H9 (cell line): ENCODE measurements around the gene SLC16A3. TPM values are rescaled to one million over a fixed set of nuclear protein-coding genes. Genes with fewer than 3 reads are reported as not detected.

ENCODE experiments used
- DNase-seq: peaks from one replicate; pipeline ENCODE4 v3.0.0-alpha.2; 2017
- H2AFZ ChIP-seq: one replicate; pipeline ENCODE4 v1.6.1; 2013; ENCODE audit warnings: mild to moderate bottlenecking, low read length, control low read depth, moderate library complexity
- H2AK5ac ChIP-seq: 2 replicates; pipeline ENCODE4 v1.6.1; 2013; ENCODE audit warnings: low read length, control low read depth, mixed read lengths; ENCODE audit not compliant: insufficient read length
- H2BK120ac ChIP-seq: one replicate; pipeline ENCODE4 v1.6.1; 2013; ENCODE audit warnings: low read depth, mild to moderate bottlenecking, low read length, control low read depth, inconsistent platforms; ENCODE audit not compliant: poor library complexity, severe bottlenecking
- H2BK12ac ChIP-seq: 2 replicates; pipeline ENCODE4 v1.6.1; 2013; ENCODE audit warnings: low read length, control low read depth, mixed read lengths, low read depth; ENCODE audit not compliant: insufficient read length
- H2BK15ac ChIP-seq: 2 replicates; pipeline ENCODE4 v1.6.1; 2013; ENCODE audit warnings: low read depth, low read length, control low read depth
- H2BK20ac ChIP-seq: one replicate; pipeline ENCODE4 v1.6.1; 2013; ENCODE audit warnings: low read depth, mild to moderate bottlenecking, low read length, control low read depth, inconsistent platforms; ENCODE audit not compliant: poor library complexity, severe bottlenecking
- H2BK5ac ChIP-seq: 2 replicates; pipeline ENCODE4 v1.6.1; 2013; ENCODE audit warnings: low read length, control low read depth, mixed read lengths; ENCODE audit not compliant: insufficient read length
- H3K14ac ChIP-seq: 2 replicates; pipeline ENCODE4 v1.6.1; 2013; ENCODE audit warnings: low read length, control low read depth; ENCODE audit not compliant: insufficient read depth
- H3K18ac ChIP-seq: 2 replicates; pipeline ENCODE4 v1.6.1; 2013; ENCODE audit warnings: low read depth, mild to moderate bottlenecking, mixed read lengths, low read length, control low read depth; ENCODE audit not compliant: insufficient read length
- H3K23ac ChIP-seq: 2 replicates; pipeline ENCODE4 v1.6.1; 2013; ENCODE audit warnings: low read length, control low read depth, mixed read lengths, low read depth; ENCODE audit not compliant: insufficient read length
- H3K23me2 ChIP-seq: 2 replicates; pipeline ENCODE4 v1.6.1; 2013; ENCODE audit warnings: low read depth, mild to moderate bottlenecking, mixed read lengths, low read length, control low read depth; ENCODE audit not compliant: insufficient read length, poor library complexity, severe bottlenecking
- H3K27ac ChIP-seq: 2 replicates; pipeline ENCODE4 v1.5.1; 2013; ENCODE audit warnings: low read length, control low read depth, mixed read lengths, low read depth; ENCODE audit not compliant: insufficient read length
- H3K27me3 ChIP-seq: 2 replicates; pipeline ENCODE4 v1.6.1; 2013; ENCODE audit warnings: low read length, control low read depth, inconsistent platforms; ENCODE audit not compliant: insufficient read depth
- H3K4ac ChIP-seq: 2 replicates; pipeline ENCODE4 v1.6.1; 2013; ENCODE audit warnings: low read depth, mild to moderate bottlenecking, control low read depth, inconsistent platforms, low read length, moderate library complexity
- H3K4me1 ChIP-seq: 2 replicates; pipeline ENCODE4 v1.6.1; 2013; ENCODE audit warnings: low read length, control low read depth, inconsistent platforms; ENCODE audit not compliant: insufficient read depth
- H3K4me2 ChIP-seq: 2 replicates; pipeline ENCODE4 v1.6.1; 2013; ENCODE audit warnings: low read length, control low read depth, mixed read lengths; ENCODE audit not compliant: insufficient read length, insufficient read depth
- H3K56ac ChIP-seq: 2 replicates; pipeline ENCODE4 v1.6.1; 2013; ENCODE audit warnings: low read depth, mild to moderate bottlenecking, mixed read lengths, low read length, control low read depth; ENCODE audit not compliant: insufficient read length
- H3K79me1 ChIP-seq: 2 replicates; pipeline ENCODE4 v1.6.1; 2013; ENCODE audit warnings: low read depth, mild to moderate bottlenecking, moderate library complexity, low read length, control low read depth, inconsistent platforms; ENCODE audit not compliant: insufficient read depth, poor library complexity, severe bottlenecking
- H3K79me2 ChIP-seq: 2 replicates; pipeline ENCODE4 v1.6.1; 2013; ENCODE audit warnings: low read length, control low read depth, inconsistent platforms; ENCODE audit not compliant: insufficient read depth
- H3K9ac ChIP-seq: 2 replicates; pipeline ENCODE4 v1.6.1; 2013; ENCODE audit warnings: low read length, control low read depth, mixed read lengths; ENCODE audit not compliant: insufficient read length; ENCODE audit errors: extremely low read depth
- H3K9me3 ChIP-seq: one replicate; pipeline ENCODE4 v1.6.1; 2013; ENCODE audit warnings: low read depth, low read length, inconsistent platforms; ENCODE audit not compliant: control insufficient read depth
- H3T11ph ChIP-seq: one replicate; pipeline ENCODE4 v1.6.1; 2013; ENCODE audit warnings: mild to moderate bottlenecking, low read length, control low read depth, inconsistent platforms
- H4K20me1 ChIP-seq: one replicate; pipeline ENCODE4 v1.6.1; 2013; ENCODE audit not compliant: control insufficient read depth, insufficient read length, insufficient read depth
- H4K5ac ChIP-seq: 2 replicates; pipeline ENCODE4 v1.6.1; 2013; ENCODE audit warnings: low read depth, mild to moderate bottlenecking, mixed read lengths, low read length, control low read depth; ENCODE audit not compliant: insufficient read length
- H4K8ac ChIP-seq: replicated peaks from 2 replicates; pipeline ENCODE4 v1.6.1; 2013; ENCODE audit warnings: low read length, control low read depth, mixed read lengths, low read depth; ENCODE audit not compliant: insufficient read length
- H4K91ac ChIP-seq: 2 replicates; pipeline ENCODE4 v1.6.1; 2013; ENCODE audit warnings: low read depth, mild to moderate bottlenecking, moderate library complexity, mixed read lengths, low read length, control low read depth; ENCODE audit not compliant: insufficient read length
- H3K27ac Mint-ChIP-seq, 3 experiments: 2 replicates in 2 of 3; 3 replicates in 1 of 3; pipeline ENCODE4 v1.8.0; 2020 to 2021; ENCODE audit warnings: mixed read lengths in 3 of 3, mild to moderate bottlenecking in 1 of 3, moderate library complexity in 1 of 3
- H3K27me3 Mint-ChIP-seq: 2 replicates; pipeline ENCODE4 v1.8.0; 2021; ENCODE audit warnings: low read depth, mild to moderate bottlenecking, moderate library complexity, mixed read lengths
- H3K36me3 Mint-ChIP-seq, 3 experiments: 2 replicates in 2 of 3; 3 replicates in 1 of 3; pipeline ENCODE4 v1.8.0; 2020 to 2021; ENCODE audit warnings: low read depth in 3 of 3, mixed read lengths in 3 of 3; ENCODE audit not compliant: insufficient read depth in 1 of 3
- H3K4me1 Mint-ChIP-seq, 2 experiments: 2 replicates each; pipeline ENCODE4 v1.8.0; 2020; ENCODE audit warnings: mixed read lengths in 2 of 2
- H3K4me3 Mint-ChIP-seq, 2 experiments: 2 replicates in 1 of 2; 3 replicates in 1 of 2; pipeline ENCODE4 v1.8.0; 2020 to 2021; ENCODE audit warnings: mild to moderate bottlenecking in 2 of 2, mixed read lengths in 2 of 2, moderate library complexity in 1 of 2
- H3K9me3 Mint-ChIP-seq, 2 experiments: 2 replicates in 1 of 2; 3 replicates in 1 of 2; pipeline ENCODE4 v1.8.0; 2020; ENCODE audit warnings: mild to moderate bottlenecking in 2 of 2, mixed read lengths in 2 of 2, moderate library complexity in 1 of 2
- CTCF ChIP-seq: fragments of 200-600 bp; sonication (generic); conservative IDR thresholded peaks from 3 replicates; pipeline ENCODE4 v1.8.0; 2021; ENCODE audit warnings: antibody characterized with exemption, mild to moderate bottlenecking
- WGBS: extraction: QIAGEN DNeasy Blood & Tissue Kit; methylation state at CpG from one replicate; pipeline ENCODE4 v1.1.7; 2013; ENCODE audit warnings: missing lambda C conversion rate, low lambda C conversion rate, mixed read lengths; ENCODE audit not compliant: insufficient read length; ENCODE audit errors: extremely low coverage; 5-methylcytosine and 5-hydroxymethylcytosine counted together
- total RNA-seq: library from RNA; stranded (reverse); gene quantifications from 2 replicates; pipeline ENCODE4 v1.2.1, GENCODE V29; 2021

SLC16A3 gene
- total RNA-seq, 1 experiment from 2014 or later = 28.4 TPM

- Mint-ChIP-seq H3K36me3 (no peaks in the 10 kb centered on the region), H3K27ac (no peak overlapping the region), H3K27me3 (peaks cover 39% of the 10 kb centered on the region), H3K4me3 (no peak overlapping the region), H3K9me3 (no peaks in the 10 kb centered on the region; a peak in 1 of 5 replicates), H3K4me1 (peaks cover 3% of the 10 kb centered on the region in 2 experiments)
- Histone ChIP-seq H2BK12ac (no peak overlapping the region), H2BK20ac (no peak overlapping the region), H3K79me1 (no peaks in the 10 kb centered on the region), H3K27ac (no peak overlapping the region), H2AK5ac (no peak overlapping the region), H3T11ph (no peak overlapping the region), H4K20me1 (no peaks in the 10 kb centered on the region), H3K4me2 (no peak overlapping the region), H2BK15ac (no peak overlapping the region), H3K23ac (no peak overlapping the region), H3K9me3 (no peaks in the 10 kb centered on the region), H2BK120ac (no peak overlapping the region), H3K4me1 (no peaks in the 10 kb centered on the region), H3K18ac (no peak overlapping the region), H3K27me3 (peaks cover 4% of the 10 kb centered on the region), H3K4ac (no peak overlapping the region), H4K5ac (no peak overlapping the region), H3K56ac (no peak overlapping the region), H3K14ac (no peak overlapping the region), H3K79me2 (no peaks in the 10 kb centered on the region), H4K8ac (no peak overlapping the region), H2BK5ac (no peak overlapping the region), H3K23me2 (peaks cover 7% of the 10 kb centered on the region), H2AFZ (no peak overlapping the region), H3K9ac (no peak overlapping the region), H4K91ac (no peak overlapping the region)
- no peak for DNase-seq
- no CpG with 5 or more reads among the region's 12 CpGs for WGBS
- no peak for TF ChIP-seq CTCF
Measured at GRCh38 chr17:82217120-82217529, 11.7 kb upstream of the SLC16A3 start.
